Psoas muscle (tissue), 8 donors: ENCODE data around the gene TRAT1. TPM values are rescaled to one million over a fixed set of nuclear protein-coding genes. Genes with fewer than 3 reads are reported as not detected.

ENCODE experiments used
- ATAC-seq, 4 donors: fragments of 200-7000 bp; cut with Tn5 transposase; one replicate each; pipeline ENCODE4 v1.9.1; 2020; ENCODE audit warnings: moderate library complexity in 3 of 4, mild to moderate bottlenecking in 2 of 4
- DNase-seq, 2 donors: peaks; one replicate each; pipeline ENCODE4 v3.0.0-alpha.2; 2020
- H3K27ac ChIP-seq: fragments of 200-600 bp; one replicate; pipeline ENCODE4 v1.8.0; 2022
- H3K27me3 ChIP-seq, 3 donors: fragments of 200-600 bp in 1 of 3; one replicate each; pipeline versions ENCODE4 v1.6.1 to v1.8.0; 2013 to 2022; ENCODE audit warnings: low read length in 2 of 3, mild to moderate bottlenecking in 2 of 3, moderate library complexity in 1 of 3; ENCODE audit not compliant: insufficient read depth in 3 of 3
- H3K36me3 ChIP-seq, 2 donors: fragments of 200-600 bp in 1 of 2; one replicate each; pipeline versions ENCODE4 v1.6.1 to v1.8.0; 2013 to 2022; ENCODE audit warnings: low read depth in 1 of 2, mild to moderate bottlenecking in 1 of 2, moderate library complexity in 1 of 2; ENCODE audit not compliant: insufficient read depth in 1 of 2
- H3K4me1 ChIP-seq: fragments of 200-600 bp; one replicate; pipeline ENCODE4 v1.8.0; 2022
- H3K4me3 ChIP-seq: fragments of 200-600 bp; one replicate; pipeline ENCODE4 v1.8.0; 2022; ENCODE audit warnings: mild to moderate bottlenecking
- H3K9me3 ChIP-seq: fragments of 200-600 bp; one replicate; pipeline ENCODE4 v1.8.0; 2022
- CTCF ChIP-seq: fragments of 200-600 bp; IDR thresholded peaks from one replicate; pipeline ENCODE4 v1.8.0; 2022; ENCODE audit warnings: antibody characterized with exemption
- whole genome bisulfite sequencing, 3 donors: extraction: QIAGEN DNeasy Blood & Tissue Kit; methylation state at CpG; one replicate each; pipeline versions ENCODE4 v1.1.6 to v1.1.7; 2013; 5-methylcytosine and 5-hydroxymethylcytosine counted together
- intact Hi-C, 2 donors: fragments of 100-400 bp; cut with DNase I; formaldehyde crosslinking; loops; one replicate each; pipeline versions ENCODE4 v1.11.0 to v1.14.2; 2022
- polyA plus RNA-seq, 3 donors: library from polyadenylated mRNA; stranded (reverse); fragments of 200-250 nt; gene quantifications; one replicate each; pipeline ENCODE4 v1.2.3, GENCODE V29; 2013
- total RNA-seq, 4 donors: library from RNA; stranded (reverse); fragmentation: NEBNext Ultra II Directional in 2 of 4; extraction: Animal tissue kit (Norgen Biotek cat#: 25700) in 2 of 4; gene quantifications; one replicate each; pipeline versions ENCODE4 v1.2.1 to v1.2.4, GENCODE V29; 2021 to 2023
- donor health status: healthy with polysubstance abuse.
- donor health status: DM: no; HTN: no; CAD: no; lungs with moderate emphysema.
- donor health status: Bipolar disorder and iron deficiency.
- donor health status: healthy.
- donor health status: DM: yes; HTN: yes; CAD: no.
- donor health status: DM: no; HTN: no; CAD: no.
- donor health status: DM: no; HTN: no; CAD: no.
- donor health status: DM: yes; HTN: yes; CAD: no.

The TRAT1 gene
- total and polyA plus RNA-seq, 7 donors = 0.03 to 0.15 (median 0.14) TPM; not detected in 4

- H3K27me3 ChIP-seq = no peaks in the 10 kb centered on the region
- no peak overlapping the region for H3K4me3 ChIP-seq
- no peaks in the 10 kb centered on the region for H3K9me3 ChIP-seq
- TF ChIP-seq CTCF = no peak
- no peak overlapping the region for H3K27ac ChIP-seq
- DNase-seq (no peak), ATAC-seq (no peak)
- no peaks in the 10 kb centered on the region for H3K4me1 ChIP-seq
- no peaks in the 10 kb centered on the region for H3K36me3 ChIP-seq
- 67 to 73% (median 71%) methylated on average over 5 of the region's 5 CpGs for WGBS, 3 donors
- intact Hi-C loops = no loop called here
Observed at GRCh38 chr3:108845709-108846293, 23.2 kb downstream of the TRAT1 start.

- no peak for DNase-seq
- Histone ChIP-seq H3K36me3 (no peaks in the 10 kb centered on the region), H3K27me3 (no peaks in the 10 kb centered on the region), H3K4me1 (no peaks in the 10 kb centered on the region), H3K9me3 (no peaks in the 10 kb centered on the region), H3K4me3 (no peak overlapping the region), H3K27ac (no peak overlapping the region)
- intact Hi-C loops = no loop called here
- TF ChIP-seq CTCF = no peak
- ATAC-seq = no peak
- WGBS, 3 donors = 77 to 85% (median 82%) methylated on average over 2 of the region's 2 CpGs
Observed at GRCh38 chr3:108847187-108847586, 24.6 kb downstream of the TRAT1 start.

- Histone ChIP-seq H3K4me1 (no peaks in the 10 kb centered on the region), H3K27me3 (no peaks in the 10 kb centered on the region), H3K36me3 (no peaks in the 10 kb centered on the region), H3K4me3 (no peak overlapping the region), H3K27ac (no peak overlapping the region), H3K9me3 (no peaks in the 10 kb centered on the region)
- TF ChIP-seq CTCF = no peak
- ATAC-seq = no peak
- 81 to 87% (median 85%) methylated on average over 1 of the region's 1 CpG for WGBS, 3 donors
- intact Hi-C loops = no loop called here
- DNase-seq = no peak
Observed at GRCh38 chr3:108849075-108849474, 26.5 kb downstream of the TRAT1 start.

- no peaks in the 10 kb centered on the region for H3K4me1 ChIP-seq
- H3K36me3 ChIP-seq = no peaks in the 10 kb centered on the region
- no peaks in the 10 kb centered on the region for H3K9me3 ChIP-seq
- WGBS, 3 donors = 18 to 32% (median 25%) methylated on average over 1 of the region's 1 CpG
- intact Hi-C loops = no loop called here
- H3K4me3 ChIP-seq = no peak overlapping the region
- TF ChIP-seq CTCF = no peak
- DNase-seq (no peak), ATAC-seq (no peak)
- H3K27me3 ChIP-seq = no peaks in the 10 kb centered on the region
- H3K27ac ChIP-seq = no peak overlapping the region
Observed at GRCh38 chr3:108861401-108861800, 38.8 kb downstream of the TRAT1 start.
